B cell (primary cell): Measurements from ENCODE around the gene TAS2R8.

Experiments used
- CTCF ChIP-seq: fragments of 200-600 bp; IDR thresholded peaks from one replicate; pipeline ENCODE4 v1.8.0; 2022; ENCODE audit warnings: antibody characterized with exemption, mild to moderate bottlenecking
- EZH2 ChIP-seq: IDR thresholded peaks from 2 replicates; pipeline ENCODE4 v1.6.1; 2012; ENCODE audit warnings: borderline replicate concordance, low read depth, mild to moderate bottlenecking, moderate library complexity, low read length; ENCODE audit not compliant: insufficient read depth, poor library complexity, severe bottlenecking

GRCh38 chr12:10838461-10838860 is 31.4 kb upstream of the TAS2R8 start:
- TF ChIP-seq CTCF: no peak
- no peak for TF ChIP-seq EZH2
